Hepatic stellate cell (primary cell): Measurements from ENCODE around the gene SRSF7.

Experiments
- DNase-seq: peaks from one replicate; pipeline ENCODE4 v3.0.0; 2011; ENCODE audit warnings: low spot score

Gene SRSF7

DNA sequence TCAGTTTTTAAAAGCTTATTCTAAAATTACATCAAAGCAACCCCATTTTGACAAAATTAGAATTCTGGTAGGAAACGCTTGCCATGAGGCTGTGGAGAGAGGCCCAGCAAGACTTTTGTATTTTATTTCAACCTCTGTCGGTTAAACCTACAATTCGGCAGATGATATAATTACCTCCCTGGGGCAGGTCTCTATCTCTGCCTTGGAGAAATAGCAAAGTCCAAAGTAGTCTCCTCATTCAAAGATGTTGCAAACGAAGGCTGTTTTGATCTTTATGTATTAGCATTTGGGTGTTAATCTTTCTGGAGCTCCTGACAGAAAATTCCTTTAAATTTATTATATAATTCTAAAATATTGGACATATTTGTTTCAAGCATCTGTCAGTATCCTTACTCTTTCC, 49.6 kb downstream of the SRSF7 start:
- no peak for DNase-seq

DNA sequence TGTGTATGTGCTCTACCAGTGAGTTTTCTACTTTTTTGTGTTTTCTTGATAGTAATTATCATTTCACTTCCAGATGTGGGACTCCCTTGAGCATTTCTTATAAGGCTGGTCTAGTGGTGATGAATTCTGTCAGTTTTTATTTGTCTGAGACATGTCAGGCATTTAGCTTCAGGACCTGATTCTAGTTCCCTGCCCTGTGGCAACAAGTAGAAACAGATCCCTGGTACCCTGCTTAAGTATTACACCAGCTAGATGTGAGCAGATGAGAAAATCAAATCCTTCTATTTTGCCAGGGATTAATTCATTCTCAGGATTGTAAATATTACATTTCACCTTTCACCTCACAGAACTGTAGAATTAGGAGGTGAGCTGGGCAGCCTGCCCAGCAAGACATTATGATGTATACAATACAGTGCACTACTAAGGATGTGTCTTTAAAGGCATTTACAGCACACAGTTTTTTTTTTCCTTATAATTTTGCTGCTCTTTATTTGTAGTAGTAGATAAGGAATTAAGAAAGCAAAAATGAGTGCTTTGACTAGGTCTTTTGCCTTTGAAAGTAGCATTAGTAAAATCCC, 50.2 kb downstream of the SRSF7 start:
- DNase-seq: no peak

DNA sequence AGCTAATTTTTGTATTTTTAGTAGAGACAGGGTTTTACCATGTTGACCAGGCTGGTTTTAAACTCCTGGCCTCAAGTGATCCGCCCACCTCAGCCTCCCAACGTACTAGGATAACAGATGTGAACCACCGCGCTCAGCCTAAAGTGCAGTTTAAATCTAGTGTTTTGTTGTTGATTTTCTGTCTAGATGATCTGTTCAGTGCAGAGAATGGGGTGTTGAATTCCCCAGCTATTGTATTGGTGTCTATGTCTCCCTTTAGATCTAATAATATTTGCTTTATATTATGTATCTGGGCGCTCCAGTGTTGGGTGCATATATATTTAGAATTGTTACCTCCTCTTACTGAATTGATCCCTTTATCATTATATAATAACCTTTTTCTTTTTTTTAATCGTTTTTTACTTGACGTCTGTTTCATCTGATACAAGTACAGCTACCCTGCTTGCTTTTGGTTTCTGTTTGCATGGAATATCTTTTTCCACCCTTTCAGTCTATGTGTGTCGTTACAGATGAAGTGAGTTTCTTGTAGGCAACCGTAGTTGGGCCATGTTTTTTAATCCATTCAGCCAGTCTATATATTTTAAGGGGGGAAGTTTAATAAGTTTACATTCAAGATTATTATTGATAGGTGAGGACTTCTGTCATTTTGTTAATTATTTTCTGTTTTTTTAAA, 50.9 kb downstream of the SRSF7 start:
- no peak for DNase-seq

DNA sequence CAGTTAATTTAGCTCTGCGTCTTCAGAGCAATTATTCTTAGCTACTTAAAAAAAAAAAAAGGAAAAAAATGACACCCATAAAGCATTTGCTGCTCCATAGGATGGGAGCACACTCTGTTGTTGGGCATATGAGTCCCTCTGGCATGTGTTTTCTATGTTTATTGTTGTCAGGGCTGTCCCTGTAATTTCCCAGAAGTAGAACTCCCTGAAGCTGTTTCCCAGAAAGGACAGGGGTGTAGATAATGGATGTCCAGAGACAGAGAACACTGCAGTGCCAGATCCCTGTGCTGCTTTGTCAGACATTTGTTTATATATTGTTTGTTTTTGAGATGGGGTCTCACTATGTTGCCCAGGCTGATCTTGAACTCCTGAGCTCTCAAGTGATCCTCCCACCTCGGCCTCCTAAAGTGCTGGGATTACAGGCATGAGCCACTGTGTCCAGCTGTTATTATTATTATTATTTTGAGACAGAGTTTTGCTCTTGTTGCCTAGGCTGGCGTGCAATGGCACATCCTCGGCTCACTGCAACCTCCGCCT, 52.6 kb downstream of the SRSF7 start:
- DNase-seq: no peak

DNA sequence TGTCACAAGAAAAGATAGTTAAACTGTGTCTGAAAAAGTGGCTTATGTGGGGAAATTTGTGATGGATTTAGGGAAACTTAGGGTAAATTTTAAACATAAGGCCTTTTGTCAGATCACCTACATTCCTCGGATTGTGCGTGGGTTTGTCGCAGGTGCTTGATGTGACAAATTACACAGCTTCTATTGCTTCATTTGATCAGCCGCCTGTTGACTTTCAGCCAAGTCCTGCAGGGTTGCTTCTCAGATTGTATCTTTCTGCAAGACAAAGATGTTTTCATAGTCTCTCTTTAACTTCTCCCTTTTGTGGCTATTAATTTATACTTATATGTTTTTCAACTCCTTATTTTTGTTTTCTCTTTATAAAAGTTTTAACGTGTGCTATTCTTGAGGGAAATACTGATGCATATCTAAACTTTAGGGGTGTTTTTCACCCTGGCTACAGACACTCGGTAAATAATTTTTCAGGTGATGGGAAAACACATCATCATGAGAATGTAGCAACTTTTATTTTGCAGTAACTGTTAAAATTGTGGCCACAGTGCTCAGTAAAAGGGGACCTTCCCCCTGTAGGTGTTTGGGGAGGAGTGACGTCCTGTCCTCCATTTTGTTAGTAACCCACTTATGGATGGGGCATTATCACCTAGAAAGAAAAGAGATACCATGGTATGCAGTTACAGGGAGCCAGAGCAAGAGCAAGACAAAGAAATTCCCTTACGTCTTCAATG, 53.9 kb downstream of the SRSF7 start:
- DNase-seq: no peak
